ENCODE results near the gene USP47. TPM values are rescaled to one million over a fixed set of nuclear protein-coding genes. Genes with fewer than 3 reads are reported as not detected.

USP47 gene
- total and polyA plus RNA-seq, 2 experiments from 2014 or later: 16.3 to 36.7 TPM

DNA sequence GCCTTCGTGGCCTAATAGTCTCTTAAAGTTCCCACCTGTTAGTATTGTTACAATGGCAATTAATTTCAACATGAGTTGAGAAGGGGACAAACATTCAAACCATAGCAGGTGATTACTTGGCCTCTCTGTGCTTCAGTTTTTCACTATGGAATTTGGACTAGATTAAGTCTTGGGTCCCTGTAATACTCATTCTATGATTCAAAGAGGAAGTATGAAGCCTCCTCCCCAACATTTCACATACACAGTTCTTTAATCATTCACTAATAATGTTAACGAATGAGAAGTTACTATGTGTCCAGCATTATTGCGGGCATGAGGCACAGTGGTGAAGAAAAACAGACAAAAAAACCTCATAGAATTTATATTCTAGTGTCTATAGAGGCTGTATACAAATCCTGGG is 19.9 kb upstream of the USP47 start:
- no peak overlapping the region for H3K27ac Mint-ChIP-seq
- Histone ChIP-seq H4K20me1 (replicated peaks; ENCODE audit: insufficient read depth) (no peaks in the 10 kb centered on the region), H2AFZ (no peak overlapping the region), H3K9me2 (ENCODE audit: insufficient read depth) (no peaks in the 10 kb centered on the region), H3K27ac (ENCODE audit: low read depth) (no peak overlapping the region), H3K27me3 (ENCODE audit: insufficient read depth) (no peaks in the 10 kb centered on the region), H3F3A (replicated peaks; ENCODE audit: low read depth) (no peaks in the 10 kb centered on the region), H3K4me2 (no peak overlapping the region), H3K4me3 (no peak overlapping the region), H3K4me1 (ENCODE audit: insufficient read depth) (no peaks in the 10 kb centered on the region), H3K36me3 (ENCODE audit: insufficient read depth) (no peaks in the 10 kb centered on the region), H3K79me2 (replicated peaks; ENCODE audit: insufficient read depth) (no peaks in the 10 kb centered on the region)
- peaks cover 14% of the 10 kb centered on the region for H3K9me3 Mint-ChIP-seq
- H3K36me3 Mint-ChIP-seq (ENCODE audit: low read depth): peaks cover 5% of the 10 kb centered on the region; the same call in 1 of the 3 replicates
- DNase-seq (ENCODE audit: low spot score) (no peak), ATAC-seq (no peak)
- no peaks in the 10 kb centered on the region for H3K27me3 Mint-ChIP-seq (ENCODE audit: insufficient read depth, low read depth, poor library complexity)
- H3K4me1 Mint-ChIP-seq: no peaks in the 10 kb centered on the region
- no peak overlapping the region for H3K4me3 Mint-ChIP-seq
- no peak for TF ChIP-seq NANOG (IDR thresholded peaks at IDR 0.05; ENCODE audit: borderline replicate concordance)
- no peak for TF ChIP-seq ZNF114 (CRISPR knock-in tag; IDR thresholded peaks at IDR 0.05)
- TF ChIP-seq, protein P1, sequence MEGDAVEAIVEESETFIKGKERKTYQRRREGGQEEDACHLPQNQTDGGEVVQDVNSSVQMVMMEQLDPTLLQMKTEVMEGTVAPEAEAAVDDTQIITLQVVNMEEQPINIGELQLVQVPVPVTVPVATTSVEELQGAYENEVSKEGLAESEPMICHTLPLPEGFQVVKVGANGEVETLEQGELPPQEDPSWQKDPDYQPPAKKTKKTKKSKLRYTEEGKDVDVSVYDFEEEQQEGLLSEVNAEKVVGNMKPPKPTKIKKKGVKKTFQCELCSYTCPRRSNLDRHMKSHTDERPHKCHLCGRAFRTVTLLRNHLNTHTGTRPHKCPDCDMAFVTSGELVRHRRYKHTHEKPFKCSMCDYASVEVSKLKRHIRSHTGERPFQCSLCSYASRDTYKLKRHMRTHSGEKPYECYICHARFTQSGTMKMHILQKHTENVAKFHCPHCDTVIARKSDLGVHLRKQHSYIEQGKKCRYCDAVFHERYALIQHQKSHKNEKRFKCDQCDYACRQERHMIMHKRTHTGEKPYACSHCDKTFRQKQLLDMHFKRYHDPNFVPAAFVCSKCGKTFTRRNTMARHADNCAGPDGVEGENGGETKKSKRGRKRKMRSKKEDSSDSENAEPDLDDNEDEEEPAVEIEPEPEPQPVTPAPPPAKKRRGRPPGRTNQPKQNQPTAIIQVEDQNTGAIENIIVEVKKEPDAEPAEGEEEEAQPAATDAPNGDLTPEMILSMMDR (conservative IDR thresholded peaks at IDR 0.05; ENCODE audit: low read depth in 2 of 2): no peak
- TF ChIP-seq EZH2phosphoT487 (IDR thresholded peaks at IDR 0.05; ENCODE audit: unreplicated experiment): no peak
- TF ChIP-seq POLR2AphosphoS5 (IDR thresholded peaks at IDR 0.05; ENCODE audit: low read depth): no peak
- TF ChIP-seq, protein P2, sequence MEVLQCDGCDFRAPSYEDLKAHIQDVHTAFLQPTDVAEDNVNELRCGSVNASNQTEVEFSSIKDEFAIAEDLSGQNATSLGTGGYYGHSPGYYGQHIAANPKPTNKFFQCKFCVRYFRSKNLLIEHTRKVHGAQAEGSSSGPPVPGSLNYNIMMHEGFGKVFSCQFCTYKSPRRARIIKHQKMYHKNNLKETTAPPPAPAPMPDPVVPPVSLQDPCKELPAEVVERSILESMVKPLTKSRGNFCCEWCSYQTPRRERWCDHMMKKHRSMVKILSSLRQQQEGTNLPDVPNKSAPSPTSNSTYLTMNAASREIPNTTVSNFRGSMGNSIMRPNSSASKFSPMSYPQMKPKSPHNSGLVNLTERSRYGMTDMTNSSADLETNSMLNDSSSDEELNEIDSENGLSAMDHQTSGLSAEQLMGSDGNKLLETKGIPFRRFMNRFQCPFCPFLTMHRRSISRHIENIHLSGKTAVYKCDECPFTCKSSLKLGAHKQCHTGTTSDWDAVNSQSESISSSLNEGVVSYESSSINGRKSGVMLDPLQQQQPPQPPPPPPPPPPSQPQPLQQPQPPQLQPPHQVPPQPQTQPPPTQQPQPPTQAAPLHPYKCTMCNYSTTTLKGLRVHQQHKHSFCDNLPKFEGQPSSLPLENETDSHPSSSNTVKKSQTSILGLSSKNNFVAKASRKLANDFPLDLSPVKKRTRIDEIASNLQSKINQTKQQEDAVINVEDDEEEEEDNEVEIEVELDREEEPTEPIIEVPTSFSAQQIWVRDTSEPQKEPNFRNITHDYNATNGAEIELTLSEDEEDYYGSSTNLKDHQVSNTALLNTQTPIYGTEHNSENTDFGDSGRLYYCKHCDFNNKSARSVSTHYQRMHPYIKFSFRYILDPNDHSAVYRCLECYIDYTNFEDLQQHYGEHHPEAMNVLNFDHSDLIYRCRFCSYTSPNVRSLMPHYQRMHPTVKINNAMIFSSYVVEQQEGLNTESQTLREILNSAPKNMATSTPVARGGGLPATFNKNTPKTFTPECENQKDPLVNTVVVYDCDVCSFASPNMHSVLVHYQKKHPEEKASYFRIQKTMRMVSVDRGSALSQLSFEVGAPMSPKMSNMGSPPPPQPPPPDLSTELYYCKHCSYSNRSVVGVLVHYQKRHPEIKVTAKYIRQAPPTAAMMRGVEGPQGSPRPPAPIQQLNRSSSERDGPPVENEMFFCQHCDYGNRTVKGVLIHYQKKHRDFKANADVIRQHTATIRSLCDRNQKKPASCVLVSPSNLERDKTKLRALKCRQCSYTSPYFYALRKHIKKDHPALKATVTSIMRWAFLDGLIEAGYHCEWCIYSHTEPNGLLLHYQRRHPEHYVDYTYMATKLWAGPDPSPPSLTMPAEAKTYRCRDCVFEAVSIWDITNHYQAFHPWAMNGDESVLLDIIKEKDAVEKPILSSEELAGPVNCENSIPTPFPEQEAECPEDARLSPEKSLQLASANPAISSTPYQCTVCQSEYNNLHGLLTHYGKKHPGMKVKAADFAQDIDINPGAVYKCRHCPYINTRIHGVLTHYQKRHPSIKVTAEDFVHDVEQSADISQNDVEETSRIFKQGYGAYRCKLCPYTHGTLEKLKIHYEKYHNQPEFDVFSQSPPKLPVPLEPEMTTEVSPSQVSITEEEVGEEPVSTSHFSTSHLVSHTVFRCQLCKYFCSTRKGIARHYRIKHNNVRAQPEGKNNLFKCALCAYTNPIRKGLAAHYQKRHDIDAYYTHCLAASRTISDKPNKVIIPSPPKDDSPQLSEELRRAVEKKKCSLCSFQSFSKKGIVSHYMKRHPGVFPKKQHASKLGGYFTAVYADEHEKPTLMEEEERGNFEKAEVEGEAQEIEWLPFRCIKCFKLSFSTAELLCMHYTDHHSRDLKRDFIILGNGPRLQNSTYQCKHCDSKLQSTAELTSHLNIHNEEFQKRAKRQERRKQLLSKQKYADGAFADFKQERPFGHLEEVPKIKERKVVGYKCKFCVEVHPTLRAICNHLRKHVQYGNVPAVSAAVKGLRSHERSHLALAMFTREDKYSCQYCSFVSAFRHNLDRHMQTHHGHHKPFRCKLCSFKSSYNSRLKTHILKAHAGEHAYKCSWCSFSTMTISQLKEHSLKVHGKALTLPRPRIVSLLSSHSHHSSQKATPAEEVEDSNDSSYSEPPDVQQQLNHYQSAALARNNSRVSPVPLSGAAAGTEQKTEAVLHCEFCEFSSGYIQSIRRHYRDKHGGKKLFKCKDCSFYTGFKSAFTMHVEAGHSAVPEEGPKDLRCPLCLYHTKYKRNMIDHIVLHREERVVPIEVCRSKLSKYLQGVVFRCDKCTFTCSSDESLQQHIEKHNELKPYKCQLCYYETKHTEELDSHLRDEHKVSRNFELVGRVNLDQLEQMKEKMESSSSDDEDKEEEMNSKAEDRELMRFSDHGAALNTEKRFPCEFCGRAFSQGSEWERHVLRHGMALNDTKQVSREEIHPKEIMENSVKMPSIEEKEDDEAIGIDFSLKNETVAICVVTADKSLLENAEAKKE (CRISPR knock-in tag; IDR thresholded peaks at IDR 0.05): no peak
- TF ChIP-seq, protein P3, sequence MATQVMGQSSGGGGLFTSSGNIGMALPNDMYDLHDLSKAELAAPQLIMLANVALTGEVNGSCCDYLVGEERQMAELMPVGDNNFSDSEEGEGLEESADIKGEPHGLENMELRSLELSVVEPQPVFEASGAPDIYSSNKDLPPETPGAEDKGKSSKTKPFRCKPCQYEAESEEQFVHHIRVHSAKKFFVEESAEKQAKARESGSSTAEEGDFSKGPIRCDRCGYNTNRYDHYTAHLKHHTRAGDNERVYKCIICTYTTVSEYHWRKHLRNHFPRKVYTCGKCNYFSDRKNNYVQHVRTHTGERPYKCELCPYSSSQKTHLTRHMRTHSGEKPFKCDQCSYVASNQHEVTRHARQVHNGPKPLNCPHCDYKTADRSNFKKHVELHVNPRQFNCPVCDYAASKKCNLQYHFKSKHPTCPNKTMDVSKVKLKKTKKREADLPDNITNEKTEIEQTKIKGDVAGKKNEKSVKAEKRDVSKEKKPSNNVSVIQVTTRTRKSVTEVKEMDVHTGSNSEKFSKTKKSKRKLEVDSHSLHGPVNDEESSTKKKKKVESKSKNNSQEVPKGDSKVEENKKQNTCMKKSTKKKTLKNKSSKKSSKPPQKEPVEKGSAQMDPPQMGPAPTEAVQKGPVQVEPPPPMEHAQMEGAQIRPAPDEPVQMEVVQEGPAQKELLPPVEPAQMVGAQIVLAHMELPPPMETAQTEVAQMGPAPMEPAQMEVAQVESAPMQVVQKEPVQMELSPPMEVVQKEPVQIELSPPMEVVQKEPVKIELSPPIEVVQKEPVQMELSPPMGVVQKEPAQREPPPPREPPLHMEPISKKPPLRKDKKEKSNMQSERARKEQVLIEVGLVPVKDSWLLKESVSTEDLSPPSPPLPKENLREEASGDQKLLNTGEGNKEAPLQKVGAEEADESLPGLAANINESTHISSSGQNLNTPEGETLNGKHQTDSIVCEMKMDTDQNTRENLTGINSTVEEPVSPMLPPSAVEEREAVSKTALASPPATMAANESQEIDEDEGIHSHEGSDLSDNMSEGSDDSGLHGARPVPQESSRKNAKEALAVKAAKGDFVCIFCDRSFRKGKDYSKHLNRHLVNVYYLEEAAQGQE (IDR thresholded peaks at IDR 0.05; ENCODE audit: unreplicated experiment): no peak
- no peak for TF ChIP-seq EZH2 (IDR thresholded peaks at IDR 0.05; ENCODE audit: low read depth, unreplicated experiment)
- no peak for TF ChIP-seq JUNB (IDR thresholded peaks at IDR 0.05; ENCODE audit: unreplicated experiment)
- TF ChIP-seq CREB1 (CRISPR knock-in tag; IDR thresholded peaks at IDR 0.05; ENCODE audit: low read depth): no peak
- TF ChIP-seq STAT1 (IDR thresholded peaks at IDR 0.05; ENCODE audit: unreplicated experiment): no peak
- TF ChIP-seq, protein P4, sequence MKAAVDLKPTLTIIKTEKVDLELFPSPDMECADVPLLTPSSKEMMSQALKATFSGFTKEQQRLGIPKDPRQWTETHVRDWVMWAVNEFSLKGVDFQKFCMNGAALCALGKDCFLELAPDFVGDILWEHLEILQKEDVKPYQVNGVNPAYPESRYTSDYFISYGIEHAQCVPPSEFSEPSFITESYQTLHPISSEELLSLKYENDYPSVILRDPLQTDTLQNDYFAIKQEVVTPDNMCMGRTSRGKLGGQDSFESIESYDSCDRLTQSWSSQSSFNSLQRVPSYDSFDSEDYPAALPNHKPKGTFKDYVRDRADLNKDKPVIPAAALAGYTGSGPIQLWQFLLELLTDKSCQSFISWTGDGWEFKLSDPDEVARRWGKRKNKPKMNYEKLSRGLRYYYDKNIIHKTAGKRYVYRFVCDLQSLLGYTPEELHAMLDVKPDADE (IDR thresholded peaks at IDR 0.05): no peak
- no peak for TF ChIP-seq ZNF331 (CRISPR knock-in tag; IDR thresholded peaks at IDR 0.05; ENCODE audit: low read depth)
